ENCODE data around the gene PCK1.

DNA sequence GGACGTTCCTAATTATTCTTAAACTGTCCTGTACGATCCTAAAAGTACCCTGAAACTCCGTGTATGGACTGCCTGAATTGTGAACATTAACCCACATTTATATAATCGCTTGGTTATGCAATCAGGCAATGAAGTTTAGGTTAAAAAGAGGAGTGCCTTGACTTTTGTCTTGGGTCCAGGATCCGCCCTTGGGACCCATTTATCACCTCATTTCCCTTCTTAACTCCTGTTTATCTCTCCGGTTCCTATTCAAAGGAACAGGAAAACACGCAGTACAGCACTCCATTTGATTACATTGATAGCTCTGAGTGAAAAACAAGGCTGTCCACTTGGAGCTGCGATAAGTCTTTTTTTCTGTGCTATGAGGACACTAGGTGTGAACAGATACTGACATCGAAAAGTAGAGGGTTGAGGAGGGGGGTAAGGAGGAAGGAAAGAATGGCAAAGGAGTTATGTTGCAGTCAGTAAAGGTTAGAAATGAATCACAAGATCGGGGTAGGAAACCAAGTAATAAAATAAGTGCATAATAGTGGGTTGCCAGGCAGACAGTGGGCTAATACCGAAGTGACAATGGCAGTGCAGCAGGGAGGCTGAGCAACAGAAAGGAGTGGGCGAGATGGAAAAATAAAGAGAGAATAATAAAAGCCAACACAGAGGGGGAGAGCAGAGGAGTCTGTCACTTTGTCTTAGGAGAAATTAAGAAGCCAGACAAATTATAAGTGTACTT is 15.9 kb upstream of the PCK1 start:
- TF ChIP-seq, protein P1, sequence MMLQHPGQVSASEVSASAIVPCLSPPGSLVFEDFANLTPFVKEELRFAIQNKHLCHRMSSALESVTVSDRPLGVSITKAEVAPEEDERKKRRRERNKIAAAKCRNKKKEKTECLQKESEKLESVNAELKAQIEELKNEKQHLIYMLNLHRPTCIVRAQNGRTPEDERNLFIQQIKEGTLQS (CRISPR knock-in tag; conservative IDR thresholded peaks at IDR 0.05) = no peak
- TF ChIP-seq ZBTB21 (CRISPR knock-in tag; IDR thresholded peaks at IDR 0.05; ENCODE audit: borderline replicate concordance) (no peak), NR3C1 (CRISPR knock-in tag; conservative IDR thresholded peaks at IDR 0.05; ENCODE audit: low read depth) (no peak), CREM (CRISPR knock-in tag; IDR thresholded peaks at IDR 0.05) (no peak), NFE2L1 (CRISPR knock-in tag; IDR thresholded peaks at IDR 0.05) (no peak), SMAD3 (CRISPR knock-in tag; IDR thresholded peaks at IDR 0.05; ENCODE audit: borderline replicate concordance) (no peak)
- TF ChIP-seq, protein P2, sequence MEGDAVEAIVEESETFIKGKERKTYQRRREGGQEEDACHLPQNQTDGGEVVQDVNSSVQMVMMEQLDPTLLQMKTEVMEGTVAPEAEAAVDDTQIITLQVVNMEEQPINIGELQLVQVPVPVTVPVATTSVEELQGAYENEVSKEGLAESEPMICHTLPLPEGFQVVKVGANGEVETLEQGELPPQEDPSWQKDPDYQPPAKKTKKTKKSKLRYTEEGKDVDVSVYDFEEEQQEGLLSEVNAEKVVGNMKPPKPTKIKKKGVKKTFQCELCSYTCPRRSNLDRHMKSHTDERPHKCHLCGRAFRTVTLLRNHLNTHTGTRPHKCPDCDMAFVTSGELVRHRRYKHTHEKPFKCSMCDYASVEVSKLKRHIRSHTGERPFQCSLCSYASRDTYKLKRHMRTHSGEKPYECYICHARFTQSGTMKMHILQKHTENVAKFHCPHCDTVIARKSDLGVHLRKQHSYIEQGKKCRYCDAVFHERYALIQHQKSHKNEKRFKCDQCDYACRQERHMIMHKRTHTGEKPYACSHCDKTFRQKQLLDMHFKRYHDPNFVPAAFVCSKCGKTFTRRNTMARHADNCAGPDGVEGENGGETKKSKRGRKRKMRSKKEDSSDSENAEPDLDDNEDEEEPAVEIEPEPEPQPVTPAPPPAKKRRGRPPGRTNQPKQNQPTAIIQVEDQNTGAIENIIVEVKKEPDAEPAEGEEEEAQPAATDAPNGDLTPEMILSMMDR (IDR thresholded peaks at IDR 0.05) = no peak
- TF ChIP-seq, protein P3, sequence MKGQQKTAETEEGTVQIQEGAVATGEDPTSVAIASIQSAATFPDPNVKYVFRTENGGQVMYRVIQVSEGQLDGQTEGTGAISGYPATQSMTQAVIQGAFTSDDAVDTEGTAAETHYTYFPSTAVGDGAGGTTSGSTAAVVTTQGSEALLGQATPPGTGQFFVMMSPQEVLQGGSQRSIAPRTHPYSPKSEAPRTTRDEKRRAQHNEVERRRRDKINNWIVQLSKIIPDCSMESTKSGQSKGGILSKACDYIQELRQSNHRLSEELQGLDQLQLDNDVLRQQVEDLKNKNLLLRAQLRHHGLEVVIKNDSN (CRISPR knock-in tag; IDR thresholded peaks at IDR 0.05) = no peak

All from WTC11 (cell line).